Right lobe of liver (tissue), 6 donors: ENCODE measurements around the gene ST6GALNAC5. TPM values are rescaled to one million over a fixed set of nuclear protein-coding genes. Genes with fewer than 3 reads are reported as not detected.

Experiments used
- ATAC-seq, 4 donors: fragments of 200-7000 bp; cut with Tn5 transposase; one replicate each; pipeline ENCODE4 v1.9.1; 2020; ENCODE audit warnings: mild to moderate bottlenecking in 4 of 4, moderate library complexity in 4 of 4
- DNase-seq, 3 donors: peaks; one replicate each; pipeline ENCODE4 v3.0.0-alpha.2; 2020
- H3K27ac ChIP-seq, 3 donors: fragments of 200-600 bp; one replicate each; pipeline ENCODE4 v1.8.0; 2022
- H3K27me3 ChIP-seq, 2 donors: fragments of 200-600 bp; one replicate each; pipeline ENCODE4 v1.8.0; 2022
- H3K36me3 ChIP-seq, 4 donors: fragments of 200-600 bp; sonication (generic) in 1 of 4; one replicate each; pipeline versions ENCODE4 v1.5.1 to v1.8.0; 2017 to 2022; ENCODE audit warnings: control low read depth in 1 of 4
- H3K4me1 ChIP-seq, 4 donors: fragments of 200-600 bp; sonication (generic) in 1 of 4; one replicate each; pipeline versions ENCODE4 v1.5.1 to v1.8.0; 2017 to 2022; ENCODE audit warnings: control low read depth in 1 of 4
- H3K4me3 ChIP-seq, 3 donors: fragments of 200-600 bp; one replicate each; pipeline ENCODE4 v1.8.0; 2022
- H3K9me3 ChIP-seq, 4 donors: fragments of 200-600 bp; sonication (generic) in 1 of 4; one replicate each; pipeline versions ENCODE4 v1.5.1 to v1.8.0; 2017 to 2022; ENCODE audit warnings: control low read depth in 1 of 4
- POLR2A ChIP-seq: fragments of 450-650 bp; IDR thresholded peaks from one replicate; pipeline ENCODE4 v1.6.1; 2017; ENCODE audit warnings: antibody characterized with exemption, mild to moderate bottlenecking
- WGBS: methylation state at CpG from one replicate; pipeline ENCODE4 v1.1.6; 2018; ENCODE audit warnings: low coverage, low lambda C conversion rate; ENCODE audit not compliant: insufficient coverage; ENCODE audit errors: missing lambda C conversion rate; 5-methylcytosine and 5-hydroxymethylcytosine counted together
- intact Hi-C, 2 donors: fragments of 100-400 bp; cut with DNase I; formaldehyde crosslinking; loops; one replicate each; pipeline versions ENCODE4 v1.11.2 to v1.14.1; 2022
- total RNA-seq, 6 experiments: library from RNA; depleted of rRNA in 2 of 6; stranded (reverse); fragments of >200 nt in 2 of 6; fragmentation: NEBNext Ultra II Directional in 3 of 6; extraction: Animal tissue kit (Norgen Biotek cat#: 25700) in 3 of 6; gene quantifications; one replicate each; pipeline versions ENCODE4 v1.1.0 to v1.2.4, GENCODE V29; 2016 to 2023
- TF ChIP-seq, protein P1 (sequence below), 4 donors: fragments of 200-600 bp in 3 of 4; fragments of 450-650 bp in 1 of 4; IDR thresholded peaks; one replicate each; pipeline versions ENCODE4 v1.5.1 to v1.8.0; 2016 to 2022; ENCODE audit warnings: antibody characterized with exemption in 4 of 4, mild to moderate bottlenecking in 2 of 4
- donor health status: DM: no; HTN: yes; CAD: no.
- donor health status: DM: no; HTN: no; CAD: no.
- donor health status: DM: no; HTN: no; CAD: no.
- donor health status: DM: no; HTN: yes; CAD: no.
- donor health status: DM: no; HTN: yes; CAD: no.

The ST6GALNAC5 gene
- total RNA-seq, 6 experiments from 2014 or later, result not detected

- Histone ChIP-seq H3K27ac (no peak overlapping the region), H3K4me3 (no peak overlapping the region)
- DNase-seq, result no peak
Observed at GRCh38 chr1:76835203-76835602, 32.1 kb upstream of the ST6GALNAC5 start.

GRCh38 chr1:76840278-76840677 is 27.0 kb upstream of the ST6GALNAC5 start:
- Histone ChIP-seq H3K9me3 (no peaks in the 10 kb centered on the region), H3K27me3 (no peaks in the 10 kb centered on the region), H3K4me3 (no peak overlapping the region), H3K27ac (no peak overlapping the region), H3K4me1 (no peaks in the 10 kb centered on the region), H3K36me3 (no peaks in the 10 kb centered on the region)
- ATAC-seq (no peak), DNase-seq (no peak)
- WGBS, result 55% methylated on average over 2 of the region's 2 CpGs
- TF ChIP-seq, protein P1, sequence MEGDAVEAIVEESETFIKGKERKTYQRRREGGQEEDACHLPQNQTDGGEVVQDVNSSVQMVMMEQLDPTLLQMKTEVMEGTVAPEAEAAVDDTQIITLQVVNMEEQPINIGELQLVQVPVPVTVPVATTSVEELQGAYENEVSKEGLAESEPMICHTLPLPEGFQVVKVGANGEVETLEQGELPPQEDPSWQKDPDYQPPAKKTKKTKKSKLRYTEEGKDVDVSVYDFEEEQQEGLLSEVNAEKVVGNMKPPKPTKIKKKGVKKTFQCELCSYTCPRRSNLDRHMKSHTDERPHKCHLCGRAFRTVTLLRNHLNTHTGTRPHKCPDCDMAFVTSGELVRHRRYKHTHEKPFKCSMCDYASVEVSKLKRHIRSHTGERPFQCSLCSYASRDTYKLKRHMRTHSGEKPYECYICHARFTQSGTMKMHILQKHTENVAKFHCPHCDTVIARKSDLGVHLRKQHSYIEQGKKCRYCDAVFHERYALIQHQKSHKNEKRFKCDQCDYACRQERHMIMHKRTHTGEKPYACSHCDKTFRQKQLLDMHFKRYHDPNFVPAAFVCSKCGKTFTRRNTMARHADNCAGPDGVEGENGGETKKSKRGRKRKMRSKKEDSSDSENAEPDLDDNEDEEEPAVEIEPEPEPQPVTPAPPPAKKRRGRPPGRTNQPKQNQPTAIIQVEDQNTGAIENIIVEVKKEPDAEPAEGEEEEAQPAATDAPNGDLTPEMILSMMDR (IDR thresholded peaks at IDR 0.05), result no peak
- intact Hi-C loops, result no loop called here

More at GRCh38 chr1:76835203-76835602, 32.1 kb upstream of the ST6GALNAC5 start:
- H3K27me3 ChIP-seq, result no peaks in the 10 kb centered on the region
- no peaks in the 10 kb centered on the region for H3K4me1 ChIP-seq
- TF ChIP-seq POLR2A, result no peak
- no peak for ATAC-seq
- H3K36me3 ChIP-seq, result no peaks in the 10 kb centered on the region
- intact Hi-C loops, result no loop called here
- H3K9me3 ChIP-seq, result no peaks in the 10 kb centered on the region

- Histone ChIP-seq H3K4me1 (no peaks in the 10 kb centered on the region), H3K27me3 (no peaks in the 10 kb centered on the region), H3K4me3 (no peak overlapping the region), H3K9me3 (no peaks in the 10 kb centered on the region), H3K36me3 (no peaks in the 10 kb centered on the region), H3K27ac (no peak overlapping the region)
- intact Hi-C loops, result no loop called here
- TF ChIP-seq POLR2A, result no peak
- TF ChIP-seq, protein P1 (IDR thresholded peaks at IDR 0.05), result no peak
- no peak for ATAC-seq
- 51% methylated on average over 2 of the region's 2 CpGs for WGBS
- no peak for DNase-seq
Observed at GRCh38 chr1:76841460-76841859, 25.8 kb upstream of the ST6GALNAC5 start.

DNA sequence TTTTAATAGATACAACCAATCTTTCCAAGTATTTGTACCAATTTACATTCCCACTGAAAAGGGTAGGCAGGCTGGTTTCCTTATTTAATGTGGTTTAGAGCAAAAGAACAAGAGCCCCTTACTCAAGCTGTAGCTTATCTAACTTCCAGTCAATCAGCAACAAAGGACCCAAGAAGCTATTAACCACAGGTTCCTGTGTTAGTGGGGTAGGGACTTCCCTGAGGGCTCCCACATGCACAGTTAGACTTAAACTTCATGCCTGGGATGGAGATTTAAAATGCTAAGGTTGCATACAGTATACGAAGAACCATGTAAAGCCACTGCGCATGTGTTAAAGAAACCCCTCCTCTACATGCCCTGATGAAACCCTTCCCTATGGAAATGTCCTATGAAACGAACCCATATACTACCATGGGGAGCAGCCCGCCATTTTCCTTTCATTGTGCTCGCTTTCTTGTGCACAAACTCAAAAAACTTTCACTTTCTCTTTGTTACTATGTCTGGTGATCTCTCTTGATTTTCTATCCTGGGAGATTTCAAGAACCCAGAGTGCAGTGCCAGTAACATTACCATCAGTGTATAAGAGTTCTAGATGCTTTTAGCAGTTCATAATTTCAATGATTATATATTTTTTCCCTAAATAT is 23.3 kb upstream of the ST6GALNAC5 start:
- Histone ChIP-seq H3K27me3 (no peaks in the 10 kb centered on the region), H3K4me3 (no peak overlapping the region), H3K27ac (no peak overlapping the region), H3K9me3 (no peaks in the 10 kb centered on the region), H3K36me3 (no peaks in the 10 kb centered on the region), H3K4me1 (no peaks in the 10 kb centered on the region)
- DNase-seq (no peak), ATAC-seq (no peak)
- intact Hi-C loops, result no loop called here
- WGBS, result 44% methylated on average over 3 of the region's 5 CpGs
- TF ChIP-seq POLR2A, result no peak
- TF ChIP-seq, protein P1 (IDR thresholded peaks at IDR 0.05), result no peak

DNA sequence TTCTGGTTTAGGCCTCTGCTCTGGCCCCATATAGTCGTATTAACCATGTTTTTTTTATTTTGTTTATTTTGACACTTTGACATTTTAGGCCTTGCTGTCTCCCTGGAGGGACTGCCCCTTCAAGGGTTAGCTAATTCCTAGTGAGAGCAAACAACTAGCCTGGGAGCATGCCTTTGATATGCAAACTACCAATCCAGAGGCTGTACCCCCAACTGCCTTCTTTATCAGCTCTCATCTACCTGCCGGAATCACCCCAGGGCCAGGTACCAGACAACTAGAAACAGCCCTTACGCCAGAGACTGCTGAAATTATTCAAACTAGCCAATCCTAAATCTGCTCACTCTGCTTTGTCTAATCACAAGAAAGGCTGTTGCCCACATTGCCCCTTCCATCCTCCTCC is 13.0 kb upstream of the ST6GALNAC5 start:
- 75% methylated on average over 3 of the region's 3 CpGs for WGBS
- TF ChIP-seq, protein P1 (IDR thresholded peaks at IDR 0.05), result no peak
- TF ChIP-seq POLR2A, result no peak
- Histone ChIP-seq H3K27ac (no peak overlapping the region), H3K4me3 (no peak overlapping the region), H3K4me1 (no peaks in the 10 kb centered on the region), H3K27me3 (no peaks in the 10 kb centered on the region), H3K9me3 (no peaks in the 10 kb centered on the region), H3K36me3 (no peaks in the 10 kb centered on the region)
- ATAC-seq (no peak), DNase-seq (no peak)
- intact Hi-C loops, result no loop called here
